NCI-H2081 treated with DMSO at 0.1 percent for 48 hours (cell line): ENCODE results near the gene WDR54.

Source experiments
- DNase-seq: peaks from one replicate; lab custom pipeline; 2025; lab: John Stamatoyannopoulos, UW

WDR54 gene, protein sequence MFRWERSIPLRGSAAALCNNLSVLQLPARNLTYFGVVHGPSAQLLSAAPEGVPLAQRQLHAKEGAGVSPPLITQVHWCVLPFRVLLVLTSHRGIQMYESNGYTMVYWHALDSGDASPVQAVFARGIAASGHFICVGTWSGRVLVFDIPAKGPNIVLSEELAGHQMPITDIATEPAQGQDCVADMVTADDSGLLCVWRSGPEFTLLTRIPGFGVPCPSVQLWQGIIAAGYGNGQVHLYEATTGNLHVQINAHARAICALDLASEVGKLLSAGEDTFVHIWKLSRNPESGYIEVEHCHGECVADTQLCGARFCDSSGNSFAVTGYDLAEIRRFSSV

DNA sequence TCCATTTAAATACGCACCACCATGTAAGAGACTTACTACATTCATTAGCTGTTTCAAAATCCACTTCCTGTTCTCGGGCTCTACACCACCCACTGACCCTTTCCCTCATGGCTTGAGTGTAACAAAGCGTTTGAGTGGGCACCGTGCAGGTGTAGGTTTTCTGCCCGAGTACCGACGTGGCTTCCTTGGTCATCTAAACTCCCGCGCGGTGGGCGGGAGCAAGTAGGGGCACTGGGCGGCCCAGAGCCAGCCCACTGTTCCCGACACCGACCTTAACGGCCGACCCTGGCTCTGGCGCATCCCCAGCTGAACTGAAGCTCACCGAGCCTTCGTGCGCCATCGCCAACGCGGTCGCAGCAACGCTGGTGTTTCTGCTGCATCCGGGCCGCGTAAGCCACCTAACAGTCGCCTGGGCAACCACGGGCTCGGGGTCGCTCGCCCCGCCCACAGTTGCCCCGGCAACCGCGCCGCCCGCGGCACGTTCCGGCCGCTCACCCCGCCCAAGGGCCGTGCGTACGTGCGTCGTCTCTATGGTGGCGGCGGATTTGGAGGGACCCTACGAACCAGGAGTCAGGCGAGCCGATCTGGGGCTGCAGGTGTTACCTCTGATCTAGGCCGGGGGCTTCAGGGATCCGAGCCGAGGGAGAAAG lies at the start of gene WDR54, which contains the start of gene C2orf81:
Gene WDR54 (plus strand): TSS at position 510 of the 650 bp plus-strand sequence. CDS start 424 bp downstream, outside the sequence.
Gene C2orf81 (minus strand): TSS at position 399 of the 650 bp plus-strand sequence. CDS start 59 bp downstream, at position 340.
- DNase-seq = peak; percentile 82

DNA sequence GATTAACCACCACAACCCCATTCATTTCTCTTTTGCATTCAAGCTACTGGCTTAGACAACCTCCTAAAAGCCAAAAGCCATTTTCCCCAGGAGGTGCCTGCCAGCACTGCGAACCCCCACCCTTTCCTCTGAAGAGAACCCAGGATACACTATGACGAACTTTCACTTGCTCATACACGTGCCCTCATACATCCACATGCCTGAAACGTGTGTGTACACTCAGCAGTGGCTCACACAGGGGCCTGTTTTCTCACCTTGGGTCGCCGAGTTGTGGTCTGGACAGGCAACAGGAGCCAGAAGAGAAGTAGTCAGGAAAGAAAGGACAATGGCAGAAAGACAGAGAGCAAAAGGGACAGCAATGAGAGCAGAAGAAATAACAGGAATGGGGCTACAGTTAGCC lies 48.9 kb upstream of the WDR54 start:
- DNase-seq = no peak

DNA sequence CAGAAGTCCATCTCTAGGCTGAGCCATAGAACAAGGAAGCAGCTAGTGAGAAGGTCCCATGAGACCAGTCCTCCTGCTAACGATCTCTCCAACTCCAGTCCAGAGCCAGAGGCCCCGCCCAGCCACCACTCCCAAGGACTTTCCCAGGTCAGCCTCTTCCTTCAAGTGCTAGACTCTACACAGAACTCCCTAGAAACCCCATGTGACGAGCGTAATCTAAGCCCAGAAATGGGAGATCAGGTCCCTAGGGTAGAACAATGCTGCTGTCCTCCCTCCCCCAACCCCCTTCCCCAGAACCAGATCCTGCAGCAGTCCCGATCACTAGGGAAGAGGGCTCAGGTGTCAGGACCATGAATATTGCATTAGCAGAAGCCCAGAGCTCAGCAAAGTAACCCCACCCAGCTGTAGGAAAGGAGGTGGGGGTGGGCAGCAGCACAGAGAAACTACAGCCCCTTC lies 48.3 kb upstream of the WDR54 start:
- DNase-seq = no peak

DNA sequence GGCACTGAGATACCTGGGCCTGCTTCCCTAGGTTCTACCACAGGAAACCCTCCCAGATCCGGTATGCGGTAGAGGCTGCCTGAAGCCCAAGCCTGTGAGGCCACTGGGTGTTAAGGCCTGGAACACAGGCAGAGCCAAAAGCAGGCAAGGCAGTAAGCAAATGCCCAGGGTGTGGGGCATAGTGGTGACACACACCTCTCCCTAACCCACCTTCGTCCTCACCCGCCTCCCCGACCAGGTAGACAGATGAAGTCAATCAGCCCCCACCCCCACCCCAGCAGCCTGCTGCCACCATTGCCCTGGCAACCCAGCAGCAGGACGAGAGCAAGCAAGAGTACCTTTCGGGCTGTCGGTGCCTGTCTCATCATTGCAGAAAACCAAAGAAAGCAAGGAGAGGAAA lies 47.5 kb upstream of the WDR54 start:
- DNase-seq = no peak

DNA sequence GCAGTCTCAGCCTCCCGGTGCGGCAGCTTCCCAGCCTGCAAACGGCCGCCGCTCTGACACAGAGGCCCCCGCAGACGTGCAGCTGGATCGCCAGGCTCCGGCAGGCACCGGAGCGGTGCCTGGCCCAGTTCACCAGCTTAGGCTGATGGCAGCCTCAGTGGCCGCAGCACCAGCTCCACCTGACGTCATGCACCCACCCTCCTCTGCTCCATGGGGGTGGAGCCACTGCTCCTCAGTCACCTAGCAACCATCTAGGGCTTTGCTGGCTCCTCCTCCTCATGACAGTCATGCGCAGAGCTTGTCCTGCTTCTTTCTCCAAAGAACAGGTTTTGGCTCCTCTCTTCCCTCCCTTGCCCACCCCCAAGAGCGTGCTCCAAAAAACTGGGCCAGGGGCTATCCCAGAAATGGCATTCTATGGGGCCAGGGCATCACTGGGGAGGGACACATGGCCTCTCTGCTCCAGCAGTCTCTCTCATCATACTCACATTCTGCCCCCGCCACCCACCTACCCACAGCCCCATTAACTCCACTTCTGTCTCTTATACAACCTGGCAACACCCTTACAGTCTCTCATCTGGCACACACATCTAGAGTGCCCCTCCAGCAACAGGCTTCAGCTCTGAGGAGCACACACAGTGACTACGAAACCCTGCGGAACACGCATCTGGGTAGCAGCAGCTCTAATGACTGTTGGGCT lies 46.9 kb upstream of the WDR54 start:
- DNase-seq = peak; percentile 51

DNA sequence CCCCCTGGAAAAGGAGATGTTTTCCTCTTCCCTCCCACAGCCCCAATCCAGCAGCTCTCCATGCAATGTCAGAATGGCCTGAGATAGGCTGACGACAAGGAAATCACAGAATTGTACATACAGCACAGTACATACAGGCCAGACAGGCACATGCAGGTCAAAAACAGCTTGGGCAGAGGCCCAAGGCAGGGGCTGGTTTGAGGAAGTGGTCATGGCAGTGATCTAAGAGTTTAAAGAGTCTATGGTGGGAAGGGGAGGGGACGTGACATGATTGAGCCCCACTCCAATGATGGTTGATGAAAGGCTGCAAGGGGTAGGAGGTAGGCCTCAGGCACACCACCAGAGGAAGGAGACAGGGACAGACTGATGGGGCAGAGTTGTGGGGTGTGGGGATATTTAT lies 45.7 kb upstream of the WDR54 start:
- no peak for DNase-seq

DNA sequence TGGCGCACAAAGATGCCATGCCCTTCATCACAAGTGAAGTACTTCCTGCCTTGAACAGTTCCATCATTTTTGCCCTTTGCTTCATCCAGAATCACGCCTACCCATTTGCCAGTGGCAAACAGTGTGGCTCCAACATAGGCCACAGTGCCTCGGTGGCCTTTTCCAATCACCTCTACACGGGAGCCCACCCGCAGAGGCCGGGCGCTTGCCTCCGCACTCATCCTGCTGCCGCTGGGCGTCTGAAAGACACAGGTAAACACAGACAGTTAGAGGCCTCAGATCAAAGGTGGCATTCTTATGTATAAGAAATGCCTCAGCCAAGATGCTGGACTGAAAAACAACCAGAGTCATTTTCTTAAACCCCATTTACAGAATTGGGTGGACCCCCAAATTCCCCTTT lies 43.5 kb upstream of the WDR54 start:
- no peak for DNase-seq

DNA sequence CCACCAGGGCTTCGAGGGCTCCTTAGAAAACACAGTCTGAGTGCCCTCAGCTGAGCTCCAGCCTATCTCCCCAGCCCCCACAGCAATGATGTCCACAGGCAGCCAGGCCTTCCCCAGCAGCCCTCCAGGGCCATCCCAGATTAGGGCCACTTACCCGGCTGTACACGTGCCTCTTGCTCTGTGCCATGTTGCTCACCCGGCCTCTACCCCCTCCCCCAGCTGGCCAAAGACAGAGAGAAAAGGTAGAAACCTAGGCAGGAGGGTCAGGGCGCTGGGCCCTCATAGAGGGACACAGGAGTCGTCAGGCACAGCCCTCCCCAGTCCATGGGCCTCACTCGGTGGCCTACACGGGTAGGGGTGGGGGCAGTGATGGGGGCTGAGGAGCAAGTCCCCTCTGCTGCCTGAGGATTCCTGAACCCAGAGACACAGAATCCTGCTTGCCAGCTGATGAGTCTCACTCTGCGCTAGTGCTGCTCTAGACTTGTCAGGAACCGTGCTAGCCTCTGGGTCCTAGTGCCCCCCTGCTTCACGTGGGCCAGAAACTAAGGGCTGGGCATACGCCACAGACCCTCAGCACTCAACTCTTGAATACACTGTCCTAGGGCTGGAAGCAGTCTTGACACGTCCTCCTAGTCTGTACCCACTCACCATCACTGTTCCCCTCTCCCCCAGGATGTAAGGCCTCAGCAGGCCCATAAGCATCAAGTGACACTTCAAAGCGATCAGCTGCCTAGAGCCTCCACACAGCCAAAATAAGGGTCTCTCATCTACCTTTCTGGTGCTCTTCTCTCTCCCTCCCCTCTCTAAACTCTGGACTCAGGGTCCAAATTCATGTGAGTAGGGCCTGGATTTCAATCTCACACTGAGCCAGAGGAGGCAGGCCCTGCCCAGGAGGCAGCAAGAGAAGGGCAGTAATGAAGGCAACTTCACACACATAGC lies 41.4 kb upstream of the WDR54 start, which contains the start of gene DCTN1:
Gene DCTN1 (minus strand): TSS at position 461 of the 939 bp plus-strand sequence. CDS start 274 bp downstream, at position 187.
- no peak for DNase-seq

DNA sequence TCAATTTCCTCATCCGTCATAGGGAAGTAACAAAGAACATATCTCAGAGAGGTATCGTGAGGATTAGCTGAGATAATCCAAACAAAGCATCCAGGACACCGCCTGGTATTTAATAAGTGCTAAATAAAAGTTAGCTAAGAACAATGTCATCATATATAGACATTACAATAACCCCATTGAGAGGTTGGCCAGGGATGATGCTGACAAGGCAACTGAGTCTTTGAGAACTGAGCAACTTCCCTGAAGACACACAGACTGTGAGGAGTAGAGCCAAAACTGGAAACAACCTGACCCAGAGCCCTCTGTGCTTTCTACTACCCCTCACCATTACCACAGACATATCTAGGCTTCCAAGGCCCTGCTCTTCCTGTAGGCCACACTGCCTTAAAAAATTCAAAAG lies 39.8 kb upstream of the WDR54 start:
- DNase-seq = no peak

DNA sequence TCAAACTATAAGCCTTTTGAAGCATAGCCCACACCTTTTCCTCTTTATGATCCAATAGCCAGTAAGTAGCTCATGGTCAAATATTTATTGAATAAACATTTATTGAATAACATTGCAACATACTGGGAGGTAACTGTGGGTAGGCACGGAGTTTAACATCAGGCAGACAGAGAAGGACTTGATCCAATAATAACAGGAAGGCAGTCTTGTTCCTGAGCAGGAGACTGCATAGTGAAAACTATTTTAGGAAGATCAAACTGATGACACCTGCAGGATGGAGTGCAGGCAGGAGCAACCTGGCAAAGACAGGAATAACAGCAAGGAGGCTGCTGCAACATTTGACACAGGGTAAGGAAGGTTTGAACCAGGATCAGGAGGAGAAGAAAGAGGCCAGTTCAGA lies 38.3 kb upstream of the WDR54 start:
- DNase-seq = no peak

DNA sequence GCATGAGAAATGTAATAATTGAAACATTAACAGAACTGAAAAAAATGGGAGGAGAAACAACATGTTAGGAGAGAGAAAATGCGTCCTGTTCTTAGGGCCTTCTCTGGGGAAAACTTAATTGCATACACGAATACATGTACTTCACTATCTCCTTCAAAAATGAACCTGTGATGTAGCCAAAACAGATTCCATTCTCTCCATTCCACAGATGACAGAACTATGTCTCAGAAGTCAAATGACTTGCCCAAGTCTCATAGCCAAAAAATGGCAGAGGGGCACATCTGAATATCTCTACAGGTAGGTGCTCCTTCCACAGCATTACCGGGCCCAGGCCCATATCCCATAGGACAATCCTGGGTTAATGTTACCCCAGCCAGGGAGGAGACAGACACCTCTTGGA lies 37.5 kb upstream of the WDR54 start:
- DNase-seq = no peak

DNA sequence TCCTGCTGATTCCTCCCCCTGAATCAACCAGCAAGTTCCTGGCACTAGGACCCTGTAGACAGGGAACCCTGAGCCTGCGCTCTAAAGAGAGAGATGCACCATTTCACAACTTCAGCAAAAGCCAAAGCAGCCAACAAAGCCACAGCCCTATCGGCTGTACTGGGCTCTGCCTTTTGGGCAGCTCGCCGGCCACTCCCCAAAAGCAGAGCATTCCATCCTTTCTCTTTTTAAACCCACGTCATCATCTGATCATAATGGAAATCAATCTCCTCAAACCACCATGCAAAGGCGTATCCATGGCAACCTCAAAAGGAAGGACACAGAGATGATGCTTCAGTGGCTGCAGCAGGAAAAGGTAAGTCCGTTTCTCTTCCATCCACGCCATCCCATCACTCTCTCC lies 36.1 kb upstream of the WDR54 start:
- no peak for DNase-seq

DNA sequence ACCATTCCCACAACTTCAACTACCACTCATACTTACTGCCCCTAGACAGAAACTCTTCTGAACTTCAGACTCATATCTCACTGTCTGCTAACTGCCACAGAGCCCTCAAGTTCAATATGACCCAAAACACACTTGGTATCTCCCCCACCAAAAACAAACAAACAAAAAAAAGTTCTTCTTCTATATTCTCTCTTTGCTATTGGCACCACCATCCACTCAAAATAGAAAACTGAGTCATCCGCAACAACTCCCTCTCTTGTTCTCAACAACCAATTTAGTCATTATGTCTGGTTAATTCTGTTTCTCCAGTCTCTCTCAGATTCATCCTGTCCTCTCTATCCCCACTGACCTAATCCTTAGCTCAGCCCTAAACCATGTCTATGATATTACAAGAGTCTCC lies 34.2 kb upstream of the WDR54 start:
- no peak for DNase-seq

DNA sequence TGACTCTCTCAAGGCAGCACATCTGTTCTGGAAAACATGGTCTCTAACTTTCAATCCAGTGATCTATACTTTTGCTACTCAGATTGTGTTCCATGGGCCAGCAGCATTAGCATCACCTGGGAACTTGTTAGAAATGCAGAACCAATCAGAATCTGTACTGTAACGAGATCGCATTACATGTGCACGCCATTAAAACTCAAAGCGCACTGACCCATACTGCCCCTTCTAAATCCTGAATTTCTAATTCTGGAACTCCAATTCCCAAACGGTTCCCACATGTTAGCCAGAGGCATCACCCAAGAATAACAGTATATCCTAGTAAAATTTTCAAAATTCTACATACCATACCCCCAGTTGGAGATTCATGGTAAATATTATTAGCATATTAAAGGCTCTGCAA lies 30.9 kb upstream of the WDR54 start:
- no peak for DNase-seq

DNA sequence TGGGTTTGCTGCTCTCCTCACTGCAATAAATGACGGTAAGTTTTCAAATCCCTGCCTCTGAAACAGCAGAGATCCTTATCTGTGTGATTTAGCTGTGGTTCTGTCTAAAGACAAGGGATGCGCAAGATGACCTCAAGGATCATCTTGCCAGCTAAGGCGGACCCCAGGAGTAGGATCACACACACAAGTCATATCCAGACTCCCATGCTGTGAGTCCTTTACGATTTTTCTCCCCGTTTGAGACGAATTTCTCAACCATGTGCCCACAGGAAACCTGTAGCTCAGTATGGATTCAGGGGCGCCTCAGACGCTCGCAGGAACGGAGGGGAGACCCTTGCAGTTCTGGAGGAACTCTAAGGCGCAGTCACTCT lies 30.3 kb upstream of the WDR54 start:
- no peak for DNase-seq

DNA sequence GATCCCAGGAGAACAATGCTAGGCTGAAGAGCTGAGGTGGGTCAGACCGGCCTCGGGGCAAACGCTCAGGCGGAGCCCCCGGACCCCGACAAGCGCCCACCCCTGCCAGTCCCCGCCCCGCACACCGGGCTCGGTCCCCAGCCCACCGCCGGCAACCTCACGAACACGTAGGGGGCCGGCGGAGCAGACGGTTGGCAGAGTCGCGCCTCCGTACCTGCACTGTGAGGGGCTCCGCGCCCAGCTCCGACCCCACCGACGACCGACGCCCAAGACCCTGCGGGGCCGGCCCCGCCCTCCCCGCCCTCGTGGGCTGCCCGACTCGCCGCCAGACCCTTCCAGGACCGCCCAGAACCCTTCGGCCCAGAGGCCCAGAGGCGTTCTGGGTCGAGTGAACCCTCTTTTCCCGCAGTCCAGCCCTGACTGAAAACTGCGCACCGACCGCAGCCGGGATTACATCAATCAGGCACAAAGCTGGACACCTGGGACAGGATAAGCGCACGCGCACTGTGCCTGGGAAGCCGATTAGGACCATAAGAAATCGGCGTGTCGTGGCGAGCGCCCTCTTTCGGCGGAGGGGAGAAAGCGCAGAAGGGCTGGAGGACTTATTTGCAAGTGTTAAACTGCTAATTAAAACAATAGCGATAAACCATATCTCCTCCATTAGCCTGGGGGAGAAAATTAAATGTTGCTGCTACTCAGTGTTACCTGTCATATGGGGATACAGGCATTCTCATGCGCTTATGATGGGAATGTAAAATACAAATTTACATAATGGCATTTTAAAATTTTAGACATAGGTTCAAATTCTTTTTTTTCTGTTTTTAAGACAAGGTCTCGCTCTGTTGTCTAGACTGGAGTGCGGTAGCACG lies 29.7 kb upstream of the WDR54 start:
- peak; percentile 64 for DNase-seq

DNA sequence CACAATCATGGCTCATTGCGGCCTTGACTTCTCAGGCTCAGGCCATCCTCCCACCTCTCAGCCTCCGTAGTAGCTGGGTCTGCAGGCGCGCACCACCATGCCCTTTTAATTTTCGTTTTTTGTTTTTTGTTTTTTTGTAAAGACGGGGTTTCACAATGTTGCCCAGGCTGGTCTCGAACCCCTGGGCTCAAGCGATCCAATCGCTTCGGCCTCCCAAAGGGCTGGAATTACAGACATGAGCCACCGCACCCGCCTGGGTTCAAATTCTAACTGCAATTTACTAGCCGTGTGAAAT lies 29.1 kb upstream of the WDR54 start:
- no peak for DNase-seq

DNA sequence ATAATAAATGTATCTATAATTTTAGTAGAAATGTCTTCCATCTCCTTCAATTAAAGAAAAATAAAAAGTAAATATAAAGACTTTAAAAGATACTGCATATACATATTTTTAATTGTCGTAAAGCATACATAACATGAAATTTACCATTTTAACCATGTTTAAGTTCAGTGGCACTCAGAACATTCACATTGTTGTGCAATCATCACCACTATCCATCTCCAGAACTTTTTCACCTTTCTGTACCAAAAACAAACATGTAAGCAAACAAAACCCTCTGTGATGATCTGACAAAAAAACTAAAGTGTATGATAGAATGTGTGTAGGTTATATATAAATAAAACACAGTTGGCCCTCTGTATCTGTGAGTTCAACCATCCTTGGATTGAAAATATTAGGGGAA lies 28.0 kb upstream of the WDR54 start:
- DNase-seq = no peak

DNA sequence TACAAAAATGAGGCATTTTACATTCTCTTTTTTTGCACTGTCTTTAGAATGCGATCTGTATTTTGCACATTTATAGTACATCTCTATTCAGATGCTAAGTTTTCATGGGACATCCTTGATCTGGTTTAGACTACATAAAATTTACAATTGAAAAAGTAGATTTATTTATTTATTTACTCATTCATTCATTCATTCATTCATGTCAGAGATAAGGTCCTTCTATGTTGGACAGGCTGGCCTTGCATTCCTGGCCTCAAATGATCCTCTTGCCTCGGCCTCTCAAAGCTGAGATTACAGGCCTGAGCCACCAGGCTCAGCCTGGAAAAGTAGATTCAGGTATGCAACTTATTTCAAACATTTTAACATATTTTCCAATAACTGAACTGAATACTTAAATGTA lies 25.4 kb upstream of the WDR54 start:
- DNase-seq = no peak

DNA sequence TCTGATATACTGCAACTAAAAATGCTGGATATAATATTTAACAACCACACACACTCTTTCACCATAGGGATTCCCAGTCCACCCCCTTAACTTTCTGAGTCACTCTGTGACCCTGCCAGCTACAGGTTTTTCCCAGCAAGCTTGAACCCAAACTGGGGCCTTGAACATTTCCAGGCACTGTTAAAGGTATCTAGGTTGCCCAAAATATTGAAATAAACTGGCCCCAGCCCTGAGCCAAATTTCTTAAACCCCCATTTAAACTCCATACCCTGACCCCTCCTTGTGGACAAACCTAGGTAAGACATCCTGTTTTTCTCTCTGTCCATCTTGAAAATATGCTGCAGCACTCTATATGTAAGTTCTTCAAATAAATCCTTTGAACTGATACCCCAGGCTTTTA lies 21.7 kb upstream of the WDR54 start:
- no peak for DNase-seq

DNA sequence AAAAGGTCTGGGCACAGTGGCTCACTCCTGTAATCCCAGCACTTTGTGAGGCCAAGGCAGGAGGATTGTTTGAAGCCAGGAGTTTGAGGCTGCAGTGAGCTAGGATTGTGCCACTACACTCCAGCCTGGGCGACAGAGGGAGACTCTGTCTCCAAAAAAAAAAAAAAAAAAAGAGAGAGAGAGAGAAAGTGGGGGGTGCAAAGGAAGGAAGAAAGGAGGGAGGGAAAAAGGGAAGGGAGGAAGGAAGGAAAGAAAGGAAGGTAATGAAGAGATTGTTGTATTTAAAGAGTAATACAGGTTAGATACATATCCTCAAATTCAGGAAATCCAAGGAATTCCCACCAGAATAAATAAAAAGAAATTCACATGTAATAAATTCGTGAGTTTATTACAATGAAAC lies 19.6 kb upstream of the WDR54 start:
- no peak for DNase-seq
